Measurements from ENCODE around the gene CYP4F11. TPM values are rescaled to one million over a fixed set of nuclear protein-coding genes. Genes with fewer than 3 reads are reported as not detected.

CYP4F11 gene
- total RNA-seq, 4 donors from 2014 or later = 16.6 to 37.9 (median 19.5) TPM

DNA sequence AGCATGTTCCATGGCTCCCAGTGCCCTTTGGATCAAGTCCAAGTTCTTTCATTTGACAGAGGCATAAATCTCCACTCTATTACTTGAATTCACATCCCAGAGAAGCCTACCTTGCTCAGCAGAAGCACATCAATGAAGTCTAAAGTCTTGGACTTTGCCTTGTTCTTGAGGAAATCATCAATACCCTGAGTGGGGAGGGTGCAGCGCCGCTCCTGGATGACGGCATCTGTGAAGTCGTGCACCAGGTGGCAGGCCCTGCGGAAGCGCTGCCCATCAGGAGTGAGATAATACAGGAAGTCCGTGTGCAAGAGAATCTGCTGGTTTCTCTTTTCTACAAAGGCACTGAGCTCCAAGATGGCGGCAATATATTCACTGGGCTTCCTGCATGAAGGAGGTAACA lies 10.6 kb downstream of the CYP4F11 start:
- TF ChIP-seq, protein P1, sequence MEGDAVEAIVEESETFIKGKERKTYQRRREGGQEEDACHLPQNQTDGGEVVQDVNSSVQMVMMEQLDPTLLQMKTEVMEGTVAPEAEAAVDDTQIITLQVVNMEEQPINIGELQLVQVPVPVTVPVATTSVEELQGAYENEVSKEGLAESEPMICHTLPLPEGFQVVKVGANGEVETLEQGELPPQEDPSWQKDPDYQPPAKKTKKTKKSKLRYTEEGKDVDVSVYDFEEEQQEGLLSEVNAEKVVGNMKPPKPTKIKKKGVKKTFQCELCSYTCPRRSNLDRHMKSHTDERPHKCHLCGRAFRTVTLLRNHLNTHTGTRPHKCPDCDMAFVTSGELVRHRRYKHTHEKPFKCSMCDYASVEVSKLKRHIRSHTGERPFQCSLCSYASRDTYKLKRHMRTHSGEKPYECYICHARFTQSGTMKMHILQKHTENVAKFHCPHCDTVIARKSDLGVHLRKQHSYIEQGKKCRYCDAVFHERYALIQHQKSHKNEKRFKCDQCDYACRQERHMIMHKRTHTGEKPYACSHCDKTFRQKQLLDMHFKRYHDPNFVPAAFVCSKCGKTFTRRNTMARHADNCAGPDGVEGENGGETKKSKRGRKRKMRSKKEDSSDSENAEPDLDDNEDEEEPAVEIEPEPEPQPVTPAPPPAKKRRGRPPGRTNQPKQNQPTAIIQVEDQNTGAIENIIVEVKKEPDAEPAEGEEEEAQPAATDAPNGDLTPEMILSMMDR (IDR thresholded peaks at IDR 0.05) = no peak
- no peak for TF ChIP-seq POLR2A (IDR thresholded peaks at IDR 0.05)
- Histone ChIP-seq H3K27ac (no peak overlapping the region), H3K36me3 (peaks cover 0 to 72% (median 0%) of the 10 kb centered on the region in 3 donors), H3K27me3 (no peaks in the 10 kb centered on the region), H3K4me1 (no peaks in the 10 kb centered on the region), H3K9me3 (no peaks in the 10 kb centered on the region), H3K4me3 (no peak overlapping the region)
- intact Hi-C loops (cut with DNase I) = no loop called here
- 87 to 89% methylated on average over 7 to 8 of the region's 8 CpGs for WGBS, 2 donors
- no peak for DNase-seq

- 50 to 68% methylated on average over 4 of the region's 4 CpGs for WGBS, 2 donors
- TF ChIP-seq, protein P1 (IDR thresholded peaks at IDR 0.05) = no peak
- TF ChIP-seq POLR2A (IDR thresholded peaks at IDR 0.05) = no peak
- Histone ChIP-seq H3K27me3 (no peaks in the 10 kb centered on the region), H3K4me1 (no peaks in the 10 kb centered on the region), H3K4me3 (no peak overlapping the region), H3K9me3 (no peaks in the 10 kb centered on the region), H3K36me3 (peaks cover 0 to 70% (median 0%) of the 10 kb centered on the region in 3 donors), H3K27ac (no peak overlapping the region)
- intact Hi-C loops (cut with DNase I) = no loop called here
- no peak for DNase-seq
Observed at GRCh38 chr19:15922021-15922420, 12.3 kb downstream of the CYP4F11 start.

GRCh38 chr19:15919243-15919642 lies 15.1 kb downstream of the CYP4F11 start:
- Histone ChIP-seq H3K27ac (no peak overlapping the region), H3K4me1 (no peaks in the 10 kb centered on the region), H3K9me3 (peaks cover 0 to 16% (median 0%) of the 10 kb centered on the region in 3 donors), H3K36me3 (peaks cover 0 to 66% (median 4%) of the 10 kb centered on the region in 3 donors), H3K4me3 (no peak overlapping the region), H3K27me3 (peaks cover 0 to 5% (median 0%) of the 10 kb centered on the region in 4 donors)
- intact Hi-C loops (cut with DNase I) = no loop called here
- WGBS, 2 donors = 82 to 88% methylated on average over 4 of the region's 4 CpGs
- DNase-seq = no peak
- TF ChIP-seq POLR2A (IDR thresholded peaks at IDR 0.05) = no peak
- TF ChIP-seq, protein P1 (IDR thresholded peaks at IDR 0.05) = no peak

- intact Hi-C loops (cut with DNase I) = no loop called here
- no peak overlapping the region for H3K27ac ChIP-seq
- H3K27me3 ChIP-seq = peaks cover 0 to 42% (median 2%) of the 10 kb centered on the region in 4 donors
- WGBS, 2 donors = 91 to 93% methylated on average over 2 of the region's 2 CpGs
- TF ChIP-seq POLR2A (IDR thresholded peaks at IDR 0.05) = no peak
- TF ChIP-seq, protein P1 (IDR thresholded peaks at IDR 0.05) = no peak
- no peak overlapping the region for H3K4me3 ChIP-seq
- DNase-seq = no peak
- peaks cover 3 to 56% (median 4%) of the 10 kb centered on the region in 3 donors for H3K36me3 ChIP-seq
- no peaks in the 10 kb centered on the region for H3K4me1 ChIP-seq
- H3K9me3 ChIP-seq = peaks cover 0 to 16% (median 0%) of the 10 kb centered on the region in 3 donors
Observed at GRCh38 chr19:15915109-15915508, 19.2 kb downstream of the CYP4F11 start.

- Histone ChIP-seq H3K9me3 (peaks cover 0 to 16% (median 0%) of the 10 kb centered on the region in 3 donors), H3K27me3 (peaks cover 0 to 44% (median 2%) of the 10 kb centered on the region in 4 donors), H3K4me3 (no peak overlapping the region), H3K27ac (no peak overlapping the region), H3K36me3 (peaks cover 3 to 56% (median 4%) of the 10 kb centered on the region in 3 donors), H3K4me1 (no peaks in the 10 kb centered on the region)
- TF ChIP-seq POLR2A (IDR thresholded peaks at IDR 0.05) = no peak
- TF ChIP-seq, protein P1 (IDR thresholded peaks at IDR 0.05) = no peak
- 100% methylated on average over 3 of the region's 8 CpGs; no CpG with 5 or more reads in 1 of the 2 donors for WGBS, 2 donors
- no peak for DNase-seq
- intact Hi-C loops (cut with DNase I) = no loop called here
Observed at GRCh38 chr19:15913830-15914229, 20.5 kb downstream of the CYP4F11 start.
